ENCODE results near the gene UBE2H. TPM values are rescaled to one million over a fixed set of nuclear protein-coding genes. Genes with fewer than 3 reads are reported as not detected.
"Not testable (repeated sequence)": the region's sequence is repeated elsewhere in the genome, so short reads cannot be mapped to it uniquely, and the experiment has no call there.

Gene UBE2H
- polyA plus RNA-seq, 1 donor (not counting 4 experiments of a cell fraction or from before 2014, with no cell fraction given), result 130 TPM

DNA sequence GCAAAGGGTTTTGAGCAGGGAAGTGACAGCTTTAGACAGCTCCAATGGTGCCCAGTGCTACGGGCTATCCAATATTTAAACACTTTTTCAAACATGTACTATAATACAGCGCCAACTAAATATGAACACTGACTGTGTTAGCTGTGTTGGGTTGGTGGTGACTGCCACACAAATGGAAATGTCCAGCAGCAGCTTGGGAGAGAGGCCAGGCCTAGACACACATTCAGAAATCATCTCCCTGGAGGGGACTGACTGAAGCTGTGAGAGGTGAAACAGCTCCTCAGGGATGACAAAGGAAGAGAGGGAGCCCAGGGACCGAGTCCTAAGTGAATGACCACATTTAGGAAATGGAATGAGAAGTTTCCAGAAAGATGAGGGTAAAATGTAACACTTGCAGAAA is 115.8 kb downstream of the UBE2H start:
- H3K36me3 ChIP-seq (ENCODE audit: control insufficient read depth in 2 of 2, extremely low read depth in 1 of 2, insufficient read depth in 2 of 2, low read length in 2 of 2), result peaks cover 6 to 18% of the 10 kb centered on the region in 2 experiments

GRCh38 chr7:129835569-129835968 is 117.2 kb downstream of the UBE2H start:
- H4K20me1 ChIP-seq (ENCODE audit: control insufficient read depth, extremely low read depth, insufficient read depth, low read length), result no peaks in the 10 kb centered on the region
- no peak for FAIRE-seq

More for the DNA sequence above, 115.8 kb downstream of the UBE2H start:
- dilution Hi-C loops (cut with MboI; ENCODE audit: extremely low pct_ligation_motif_present, low sequenced_read_pairs), result no loop called here
- Histone ChIP-seq H3K79me2 (ENCODE audit: control insufficient read depth, insufficient read depth, low read length) (peaks cover 16% of the 10 kb centered on the region), H3K9ac (ENCODE audit: control insufficient read depth, extremely low read depth, insufficient read depth, low read length) (no peak overlapping the region), H3K9me1 (ENCODE audit: control insufficient read depth, extremely low read depth, insufficient read depth, low read length) (no peaks in the 10 kb centered on the region), H3K4me2 (ENCODE audit: control insufficient read depth, extremely low read depth, insufficient read depth, low read depth, low read length) (no peak overlapping the region), H3K27me3 (ENCODE audit: control insufficient read depth, extremely low read depth, insufficient read depth, low read length) (no peaks in the 10 kb centered on the region), H2AFZ (ENCODE audit: control insufficient read depth, low read length) (no peak overlapping the region), H4K20me1 (ENCODE audit: control insufficient read depth, extremely low read depth, insufficient read depth, low read length) (no peaks in the 10 kb centered on the region), H3K9me3 (ENCODE audit: control insufficient read depth, low read depth, low read length) (no peaks in the 10 kb centered on the region), H3K4me1 (ENCODE audit: control insufficient read depth, extremely low read depth, insufficient read depth, low read length) (peaks cover 8% of the 10 kb centered on the region), H3K4me3 (ENCODE audit: control insufficient read depth in 2 of 3, extremely low read depth in 1 of 3, insufficient read depth in 2 of 3, low read depth in 1 of 3, low read length in 3 of 3) (no peak overlapping the region), H3K27ac (ENCODE audit: control insufficient read depth, insufficient read depth, low read length) (no peak overlapping the region)
- DNase-seq (ENCODE audit: low read depth, low spot score), result no peak
- no peak for FAIRE-seq
- TF ChIP-seq, protein P1, sequence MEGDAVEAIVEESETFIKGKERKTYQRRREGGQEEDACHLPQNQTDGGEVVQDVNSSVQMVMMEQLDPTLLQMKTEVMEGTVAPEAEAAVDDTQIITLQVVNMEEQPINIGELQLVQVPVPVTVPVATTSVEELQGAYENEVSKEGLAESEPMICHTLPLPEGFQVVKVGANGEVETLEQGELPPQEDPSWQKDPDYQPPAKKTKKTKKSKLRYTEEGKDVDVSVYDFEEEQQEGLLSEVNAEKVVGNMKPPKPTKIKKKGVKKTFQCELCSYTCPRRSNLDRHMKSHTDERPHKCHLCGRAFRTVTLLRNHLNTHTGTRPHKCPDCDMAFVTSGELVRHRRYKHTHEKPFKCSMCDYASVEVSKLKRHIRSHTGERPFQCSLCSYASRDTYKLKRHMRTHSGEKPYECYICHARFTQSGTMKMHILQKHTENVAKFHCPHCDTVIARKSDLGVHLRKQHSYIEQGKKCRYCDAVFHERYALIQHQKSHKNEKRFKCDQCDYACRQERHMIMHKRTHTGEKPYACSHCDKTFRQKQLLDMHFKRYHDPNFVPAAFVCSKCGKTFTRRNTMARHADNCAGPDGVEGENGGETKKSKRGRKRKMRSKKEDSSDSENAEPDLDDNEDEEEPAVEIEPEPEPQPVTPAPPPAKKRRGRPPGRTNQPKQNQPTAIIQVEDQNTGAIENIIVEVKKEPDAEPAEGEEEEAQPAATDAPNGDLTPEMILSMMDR (optimal IDR thresholded peaks at IDR 0.05 in 1 of 3, IDR thresholded peaks at IDR 0.05 in 1 of 3, conservative IDR thresholded peaks at IDR 0.05 in 1 of 3; ENCODE audit: extremely low read depth in 1 of 3, insufficient read depth in 2 of 3, low read length in 3 of 3), result no peak
- no peak for TF ChIP-seq EZH2 (IDR thresholded peaks at IDR 0.05; ENCODE audit: low read length)

GRCh38 chr7:129833353-129833752 is 119.4 kb downstream of the UBE2H start:
- H3K9me3 ChIP-seq (ENCODE audit: control insufficient read depth, low read depth, low read length); H3K79me2 ChIP-seq (ENCODE audit: control insufficient read depth, insufficient read depth, low read length); H3K4me3 ChIP-seq (ENCODE audit: control insufficient read depth in 2 of 3, extremely low read depth in 1 of 3, insufficient read depth in 2 of 3, low read depth in 1 of 3, low read length in 3 of 3); H3K27me3 ChIP-seq (ENCODE audit: control insufficient read depth, extremely low read depth, insufficient read depth, low read length); H3K9me1 ChIP-seq (ENCODE audit: control insufficient read depth, extremely low read depth, insufficient read depth, low read length); H3K9ac ChIP-seq (ENCODE audit: control insufficient read depth, extremely low read depth, insufficient read depth, low read length); DNase-seq (ENCODE audit: low read depth, low spot score); H3K4me2 ChIP-seq (ENCODE audit: control insufficient read depth, extremely low read depth, insufficient read depth, low read depth, low read length); H2AFZ ChIP-seq (ENCODE audit: control insufficient read depth, low read length); dilution Hi-C loops (cut with MboI; ENCODE audit: extremely low pct_ligation_motif_present, low sequenced_read_pairs); FAIRE-seq; H3K27ac ChIP-seq (ENCODE audit: control insufficient read depth, insufficient read depth, low read length); H4K20me1 ChIP-seq (ENCODE audit: control insufficient read depth, extremely low read depth, insufficient read depth, low read length): not testable (repeated sequence)
- H3K36me3 ChIP-seq (ENCODE audit: control insufficient read depth in 2 of 2, extremely low read depth in 1 of 2, insufficient read depth in 2 of 2, low read length in 2 of 2), result peaks cover 6 to 20% of the 10 kb centered on the region in 2 experiments
- H3K4me1 ChIP-seq (ENCODE audit: control insufficient read depth, extremely low read depth, insufficient read depth, low read length), result peaks cover 31% of the 10 kb centered on the region

More at GRCh38 chr7:129835569-129835968, 117.2 kb downstream of the UBE2H start:
- no peak overlapping the region for H3K4me2 ChIP-seq (ENCODE audit: control insufficient read depth, extremely low read depth, insufficient read depth, low read depth, low read length)
- no peaks in the 10 kb centered on the region for H3K9me3 ChIP-seq (ENCODE audit: control insufficient read depth, low read depth, low read length)
- dilution Hi-C loops (cut with MboI; ENCODE audit: extremely low pct_ligation_motif_present, low sequenced_read_pairs), result no loop called here
- no peak for TF ChIP-seq EZH2 (IDR thresholded peaks at IDR 0.05; ENCODE audit: low read length)
- TF ChIP-seq, protein P1 (optimal IDR thresholded peaks at IDR 0.05 in 1 of 3, IDR thresholded peaks at IDR 0.05 in 1 of 3, conservative IDR thresholded peaks at IDR 0.05 in 1 of 3; ENCODE audit: extremely low read depth in 1 of 3, insufficient read depth in 2 of 3, low read length in 3 of 3), result no peak
- H3K9ac ChIP-seq (ENCODE audit: control insufficient read depth, extremely low read depth, insufficient read depth, low read length), result no peak overlapping the region
- no peak overlapping the region for H3K27ac ChIP-seq (ENCODE audit: control insufficient read depth, insufficient read depth, low read length)
- H3K79me2 ChIP-seq (ENCODE audit: control insufficient read depth, insufficient read depth, low read length), result peaks cover 4% of the 10 kb centered on the region
- no peaks in the 10 kb centered on the region for H3K9me1 ChIP-seq (ENCODE audit: control insufficient read depth, extremely low read depth, insufficient read depth, low read length)
- H2AFZ ChIP-seq (ENCODE audit: control insufficient read depth, low read length), result no peak overlapping the region
- DNase-seq (ENCODE audit: low read depth, low spot score), result no peak
- H3K36me3 ChIP-seq (ENCODE audit: control insufficient read depth in 2 of 2, extremely low read depth in 1 of 2, insufficient read depth in 2 of 2, low read length in 2 of 2), result peaks cover 6 to 18% of the 10 kb centered on the region in 2 experiments
- no peaks in the 10 kb centered on the region for H3K27me3 ChIP-seq (ENCODE audit: control insufficient read depth, extremely low read depth, insufficient read depth, low read length)
- peaks cover 19% of the 10 kb centered on the region for H3K4me1 ChIP-seq (ENCODE audit: control insufficient read depth, extremely low read depth, insufficient read depth, low read length)
- H3K4me3 ChIP-seq (ENCODE audit: control insufficient read depth in 2 of 3, extremely low read depth in 1 of 3, insufficient read depth in 2 of 3, low read depth in 1 of 3, low read length in 3 of 3), result no peak overlapping the region
